DMS 273 treated with DMSO at 0.1 percent for 48 hours (cell line): ENCODE results near the gene ANK2.

Source experiments
- DNase-seq: peaks from one replicate; lab custom pipeline; 2025; lab: John Stamatoyannopoulos, UW

ANK2 gene

GRCh38 chr4:113344100-113344499 is 294.6 kb downstream of the ANK2 start:
- no peak for DNase-seq

DNA sequence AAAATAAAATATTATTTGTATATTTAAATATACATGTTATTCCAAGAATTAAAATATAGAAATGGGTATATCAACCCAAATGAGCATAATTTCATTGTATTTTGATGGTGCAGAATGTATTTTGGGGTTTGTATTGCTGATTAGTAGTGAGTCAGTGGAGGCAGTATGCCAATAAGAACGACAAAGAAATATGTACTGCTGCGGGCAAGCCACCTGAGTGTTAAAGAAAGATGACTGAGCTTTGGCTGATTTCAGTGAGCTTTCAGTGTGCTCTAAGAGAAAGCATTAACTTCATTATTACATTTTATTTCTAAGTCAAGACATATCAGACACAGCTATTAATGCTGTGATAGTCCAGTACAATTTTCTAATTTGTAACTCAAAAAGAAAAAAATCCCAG is 297.8 kb downstream of the ANK2 start:
- DNase-seq: no peak

DNA sequence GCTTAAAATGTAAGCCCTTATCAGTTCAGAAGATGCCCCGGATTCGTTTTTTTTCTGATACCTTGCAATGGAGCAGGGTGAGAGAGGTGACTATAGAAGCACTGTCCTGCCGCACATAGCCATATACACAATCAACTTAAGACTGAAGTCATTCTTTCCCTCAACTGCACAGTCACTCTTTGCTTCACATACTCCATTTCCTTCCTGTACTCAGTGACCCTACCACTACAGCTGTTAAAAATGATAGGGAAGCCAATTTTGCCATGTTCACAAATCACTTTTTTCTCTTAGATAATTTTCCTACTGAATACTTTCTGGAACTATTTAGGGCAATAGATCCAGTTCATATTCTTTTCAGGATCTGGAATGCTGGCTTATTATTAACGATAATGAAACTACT is 300.0 kb downstream of the ANK2 start:
- DNase-seq: no peak

DNA sequence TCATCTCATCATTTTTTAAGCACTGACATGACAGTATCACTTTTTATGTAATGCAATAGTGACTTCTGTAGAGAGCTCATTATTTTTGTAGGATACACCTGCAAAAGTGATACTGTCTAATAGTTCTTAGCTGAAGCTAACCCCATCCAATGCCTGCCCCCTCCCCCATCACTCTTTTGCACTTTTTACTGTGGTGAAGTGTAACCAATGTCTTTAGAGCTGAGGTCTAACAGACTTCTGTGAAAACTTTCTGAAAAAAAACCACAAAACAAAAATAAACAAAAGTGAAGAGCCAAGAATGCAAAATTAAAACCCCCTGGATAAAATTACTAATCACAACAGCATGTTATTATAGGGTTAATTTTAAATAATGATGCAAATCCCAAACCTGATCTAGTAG is 301.1 kb downstream of the ANK2 start:
- no peak for DNase-seq

GRCh38 chr4:113355550-113356371 is 306.3 kb downstream of the ANK2 start:
- DNase-seq: no peak

GRCh38 chr4:113356453-113356852 is 307.0 kb downstream of the ANK2 start:
- DNase-seq: no peak

DNA sequence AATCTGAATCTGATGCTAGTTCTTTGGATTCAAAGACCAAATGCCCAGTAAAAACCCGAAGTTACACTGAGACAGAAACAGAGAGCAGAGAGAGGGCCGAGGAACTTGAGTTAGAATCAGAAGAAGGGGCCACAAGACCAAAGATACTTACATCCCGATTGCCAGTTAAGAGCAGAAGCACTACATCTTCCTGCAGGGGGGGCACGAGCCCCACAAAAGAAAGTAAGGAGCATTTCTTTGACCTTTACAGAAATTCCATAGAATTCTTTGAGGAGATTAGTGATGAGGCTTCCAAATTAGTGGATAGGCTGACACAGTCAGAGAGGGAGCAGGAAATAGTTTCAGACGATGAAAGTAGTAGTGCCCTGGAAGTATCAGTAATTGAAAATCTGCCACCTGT is 309.3 kb downstream of the ANK2 start:
- DNase-seq: no peak

GRCh38 chr4:113365377-113365776 is 315.9 kb downstream of the ANK2 start:
- no peak for DNase-seq

DNA sequence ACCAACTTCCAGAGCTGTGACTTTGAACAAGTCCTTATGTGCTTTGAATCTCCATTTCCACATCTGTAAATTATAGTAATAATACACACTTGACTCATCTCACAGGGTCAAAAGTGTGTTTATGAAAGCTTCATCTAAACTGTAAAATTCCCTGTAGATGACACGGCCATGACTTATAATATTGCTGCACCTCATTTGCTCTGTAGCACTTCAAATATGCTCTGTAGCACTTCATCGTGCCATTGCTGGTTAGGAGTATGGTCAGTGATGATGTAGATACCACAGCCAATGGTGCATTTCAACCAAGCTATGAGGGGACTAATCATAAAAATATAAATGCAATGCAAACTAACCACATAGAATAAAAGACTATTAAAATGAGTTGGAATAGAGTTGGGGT is 318.6 kb downstream of the ANK2 start:
- no peak for DNase-seq

DNA sequence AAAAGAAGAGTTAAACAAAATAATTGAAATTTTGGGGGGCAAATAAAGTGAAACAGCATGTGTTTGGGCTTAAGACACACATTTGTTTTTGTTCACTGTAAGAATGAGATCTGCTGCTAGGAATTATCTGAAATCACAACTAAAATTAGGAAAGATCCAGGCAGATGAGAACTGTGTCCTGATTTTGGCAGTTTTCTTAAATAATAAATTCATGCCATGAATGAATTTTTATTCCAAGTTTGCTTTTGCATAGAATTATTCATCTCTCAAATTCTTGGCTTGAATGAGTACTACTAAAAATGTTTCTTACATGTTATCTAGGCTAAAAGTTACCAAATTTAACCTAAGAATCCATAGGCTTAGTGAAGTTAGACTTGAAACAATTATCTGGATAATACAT is 321.7 kb downstream of the ANK2 start:
- no peak for DNase-seq

GRCh38 chr4:113375964-113376666 is 326.7 kb downstream of the ANK2 start:
- DNase-seq: no peak

GRCh38 chr4:113378836-113379235 is 329.4 kb downstream of the ANK2 start:
- DNase-seq: no peak

DNA sequence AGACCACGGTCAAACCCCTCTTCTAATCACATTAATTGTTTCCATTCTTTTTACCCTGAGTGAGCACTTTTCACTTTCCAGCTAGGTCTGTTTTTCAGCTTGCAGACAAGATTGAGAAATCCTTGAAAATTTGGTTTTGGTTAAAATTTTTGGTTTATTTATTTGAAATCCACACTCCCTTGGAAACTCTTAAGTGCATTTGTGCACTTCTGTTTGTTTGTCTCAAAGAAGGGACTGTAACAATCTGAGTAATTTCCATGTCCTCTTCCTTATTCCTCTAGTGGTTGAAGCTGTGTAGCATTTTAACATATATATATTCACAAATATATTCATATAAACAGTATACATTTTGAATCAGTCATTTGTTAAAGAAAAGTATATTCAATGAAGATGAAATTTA is 333.3 kb downstream of the ANK2 start:
- DNase-seq: no peak

DNA sequence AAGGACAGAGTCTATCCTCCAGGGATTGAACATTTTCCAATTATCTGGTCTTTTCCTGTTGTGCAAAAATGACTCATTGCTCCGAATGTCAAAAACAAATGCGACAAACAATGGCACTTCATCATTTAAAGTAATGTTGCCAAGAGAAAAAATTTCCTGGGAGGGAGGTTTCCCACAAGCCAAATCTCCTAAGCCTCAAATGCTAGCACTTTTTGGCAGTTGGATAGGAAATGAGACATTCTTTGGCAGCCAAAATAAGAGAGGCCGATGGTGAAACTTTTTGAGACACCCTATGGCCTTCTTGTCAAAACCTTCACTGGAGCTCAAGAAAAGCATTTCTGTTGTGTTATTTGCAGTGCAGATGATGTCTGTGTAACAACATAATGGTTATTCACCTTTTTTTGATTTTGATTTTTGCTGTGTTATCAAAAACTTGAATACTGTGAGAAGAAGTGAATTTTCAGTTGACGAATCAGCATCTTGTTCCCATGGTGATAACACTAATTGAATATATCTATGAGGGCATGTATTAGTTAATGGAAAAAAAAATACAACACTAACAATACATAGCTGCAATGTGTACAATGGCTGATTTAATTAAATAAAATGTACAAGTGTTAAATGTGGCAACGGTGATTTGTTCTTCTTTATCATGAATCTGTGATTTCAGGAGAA is 333.8 kb downstream of the ANK2 start:
- DNase-seq: no peak

GRCh38 chr4:113384600-113384999 is 335.1 kb downstream of the ANK2 start:
- no peak for DNase-seq

DNA sequence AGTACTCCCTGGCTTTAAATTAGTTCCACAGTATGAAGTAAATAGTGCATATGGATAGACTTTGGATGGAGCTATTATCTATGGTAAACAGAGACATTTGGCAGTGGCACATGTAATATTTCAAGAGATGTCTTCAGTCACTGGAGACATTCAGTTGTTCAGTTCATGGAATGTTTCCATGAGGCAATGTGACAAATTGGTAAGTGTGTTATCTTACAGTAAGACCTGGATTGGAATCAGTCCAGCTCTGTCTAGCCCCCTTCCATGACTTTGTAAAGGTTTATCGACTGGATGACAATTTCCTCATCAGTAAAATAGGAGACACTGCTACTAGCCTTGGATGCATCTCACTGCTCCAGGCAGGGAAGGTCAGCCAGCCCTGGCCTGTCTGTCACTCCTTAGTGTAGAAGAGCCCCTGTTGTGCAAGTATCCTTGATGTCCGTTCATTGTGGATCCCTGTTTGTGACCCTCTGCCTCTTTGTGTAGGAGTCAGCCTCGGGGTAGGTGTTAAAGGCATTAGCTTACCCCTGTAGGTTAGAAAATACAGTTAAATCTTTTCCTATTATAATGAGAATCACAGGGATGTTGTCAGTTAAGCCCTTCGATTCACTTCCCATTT is 335.9 kb downstream of the ANK2 start:
- DNase-seq: no peak

DNA sequence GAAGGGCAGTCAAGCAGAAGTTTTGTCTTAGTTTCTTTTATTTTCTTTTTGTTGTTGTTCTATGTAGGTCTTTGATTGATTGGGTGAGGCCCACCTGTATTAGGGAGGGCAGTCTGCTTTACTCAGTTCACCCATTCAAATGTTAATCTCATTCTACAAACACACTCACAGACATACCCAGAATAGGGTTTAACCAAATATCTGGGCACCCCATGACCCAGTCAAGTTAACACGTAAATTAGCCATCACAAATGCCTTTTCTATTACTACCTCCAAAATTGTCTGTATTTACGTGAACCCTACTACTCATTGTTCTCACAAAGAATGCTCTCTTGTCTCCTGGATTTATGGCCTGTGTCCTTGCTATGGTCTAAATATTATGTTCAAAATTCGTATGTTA is 339.7 kb downstream of the ANK2 start:
- DNase-seq: no peak

DNA sequence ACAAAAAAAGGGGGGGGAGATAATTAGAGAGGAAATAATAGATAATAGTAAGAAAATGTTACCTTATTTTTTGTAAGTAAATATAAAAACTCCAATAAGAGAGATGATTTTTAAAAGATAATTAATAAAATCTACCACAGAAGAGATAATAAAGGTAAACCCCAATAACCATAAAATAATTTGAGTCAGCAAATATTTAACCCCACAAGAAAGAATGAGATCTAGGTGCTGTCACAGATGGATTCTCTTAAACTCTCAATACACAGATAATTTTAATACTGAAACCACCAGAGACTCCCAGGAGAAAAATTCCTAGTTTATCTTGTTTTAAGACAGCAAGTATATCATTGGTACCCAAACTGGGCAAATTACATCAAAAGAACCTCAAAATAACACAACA is 341.4 kb downstream of the ANK2 start:
- DNase-seq: no peak

DNA sequence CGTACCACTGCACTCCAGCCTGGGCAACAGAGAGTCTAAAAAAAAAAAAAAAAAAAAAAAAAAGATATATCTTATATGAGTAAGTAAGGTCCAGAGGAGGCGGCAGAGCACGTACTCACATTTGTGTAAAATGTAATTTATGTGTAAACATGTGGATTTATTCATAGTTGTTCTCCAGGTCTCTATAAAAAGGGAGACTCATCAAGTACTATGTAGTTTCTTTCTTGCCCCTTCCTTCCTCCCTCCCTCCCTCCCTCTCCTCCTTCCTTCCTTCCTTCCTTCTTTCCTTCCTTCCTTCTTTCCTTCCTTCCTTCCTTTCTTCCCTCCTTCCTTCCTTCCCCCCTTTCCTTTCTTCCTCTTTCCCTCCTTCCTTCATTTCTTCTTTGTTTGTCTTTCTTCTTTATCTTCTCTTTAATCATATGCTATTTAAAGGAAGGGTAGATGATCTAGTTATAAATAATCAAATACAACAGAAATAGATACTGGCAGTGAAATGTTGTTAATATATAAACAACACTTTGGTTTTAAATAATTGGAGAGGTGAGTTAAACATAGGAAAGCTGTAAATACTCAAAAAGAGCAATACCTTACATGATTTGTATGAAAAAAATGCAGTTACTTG is 344.8 kb downstream of the ANK2 start:
- DNase-seq: no peak

DNA sequence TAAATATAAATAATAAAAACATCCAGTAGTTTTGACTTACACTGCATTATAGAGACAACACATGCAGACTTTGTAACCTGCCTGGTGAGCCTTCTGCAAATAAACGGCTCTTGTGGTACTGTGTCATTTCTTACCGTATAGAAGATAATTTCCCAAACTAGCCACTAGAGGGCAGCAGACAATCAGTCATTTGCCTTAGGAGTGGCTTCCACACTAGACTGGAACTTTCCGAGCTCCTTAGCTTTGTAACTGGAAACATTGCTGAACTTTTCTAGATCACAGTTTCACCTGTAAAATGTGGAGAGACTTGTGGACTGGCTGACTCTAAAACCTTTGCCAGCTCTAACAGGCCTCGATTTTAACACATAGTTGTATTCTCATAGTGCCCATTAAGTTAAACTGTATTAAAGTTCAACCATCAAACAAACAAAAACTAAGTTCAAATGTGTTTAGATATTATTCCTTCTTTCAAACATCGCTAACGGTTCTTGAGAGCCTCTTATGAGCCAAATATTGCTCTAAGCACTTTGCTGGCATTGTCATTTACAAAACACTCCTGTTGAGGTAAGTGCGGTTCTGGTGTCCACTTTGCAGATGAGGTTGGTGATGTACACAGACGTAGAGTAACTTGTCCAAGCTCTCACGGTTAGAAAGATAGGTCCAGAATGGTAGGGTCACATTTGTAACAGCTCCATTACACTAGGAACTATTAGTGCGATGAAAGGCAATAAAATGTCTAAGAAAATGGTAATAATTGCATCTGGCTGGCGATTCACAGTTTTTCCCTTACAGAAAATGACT is 345.5 kb downstream of the ANK2 start:
- peak; percentile 38 for DNase-seq

GRCh38 chr4:113397114-113397701 is 347.8 kb downstream of the ANK2 start:
- no peak for DNase-seq
